HG03521 (cell line): Measurements from ENCODE around the gene MIPOL1.
A peak's percentile ranks its signal among the peaks of the same experiment; 100 is the strongest.
"Not testable (repeated sequence)": the region's sequence is repeated elsewhere in the genome, so short reads cannot be mapped to it uniquely, and the experiment has no call there.

ENCODE experiments used
- ATAC-seq: cut with Tn5 transposase; IDR thresholded peaks from one replicate; pipeline ENCODE4 v1.9.1; 2021; ENCODE audit warnings: mild to moderate bottlenecking, moderate library complexity; ENCODE audit not compliant: unreplicated experiment

The MIPOL1 gene

DNA sequence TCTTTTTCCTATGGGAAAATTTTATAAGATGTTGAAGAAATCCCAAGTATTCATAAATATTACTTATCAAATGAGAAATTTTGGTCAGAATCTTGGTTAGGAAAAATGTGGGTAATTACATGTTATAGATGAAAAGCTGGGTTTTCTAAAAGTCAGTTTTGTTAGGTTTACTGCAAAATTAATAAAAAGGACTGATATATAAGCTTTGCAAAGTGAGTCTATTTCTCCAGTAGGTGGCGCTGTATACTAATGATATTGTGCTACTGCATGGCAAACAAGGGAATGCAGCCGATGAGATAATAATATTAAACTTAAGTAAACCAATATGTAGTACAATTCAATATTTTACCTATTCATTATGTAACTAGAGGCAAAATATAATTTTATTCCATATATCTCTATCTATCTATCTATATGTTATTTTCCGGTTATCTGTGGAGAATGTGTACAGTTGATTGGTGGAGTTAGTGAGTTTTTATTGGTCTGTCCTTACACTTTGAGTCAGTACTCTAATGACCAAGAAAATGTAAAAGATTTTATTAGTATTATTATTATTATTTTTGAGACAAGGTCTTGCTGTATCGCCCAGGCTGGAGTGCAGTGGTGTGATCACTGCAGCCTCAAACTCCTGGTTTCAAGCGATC lies 32.9 kb downstream of the MIPOL1 start:
- peak; percentile 51 for ATAC-seq

DNA sequence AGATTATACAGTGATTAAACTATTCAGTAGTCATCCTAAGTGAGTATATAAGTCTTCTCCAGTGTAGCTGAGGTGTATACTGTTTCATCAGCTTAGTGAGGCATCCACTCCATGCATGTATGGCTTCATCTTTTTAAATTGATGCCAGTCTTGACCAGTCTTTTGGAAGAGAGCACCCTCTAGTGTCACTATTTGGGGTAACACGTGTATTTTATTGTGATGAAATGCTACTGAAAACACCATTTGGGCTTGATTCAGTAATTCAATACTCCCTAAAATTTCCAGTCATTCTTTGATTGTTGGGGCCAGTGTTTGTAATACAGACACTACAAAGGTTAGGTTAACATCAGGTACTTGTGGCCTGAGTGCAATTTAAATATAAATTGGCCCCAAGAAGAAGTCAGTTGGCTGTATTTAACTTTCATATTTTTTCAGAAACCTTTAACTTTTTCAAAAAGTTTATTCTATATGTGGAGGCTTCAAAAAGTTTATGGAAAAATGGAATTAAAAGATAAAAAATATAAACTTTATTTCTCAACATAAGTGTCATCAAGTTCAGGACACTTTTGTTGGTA lies 35.3 kb downstream of the MIPOL1 start:
- no peak for ATAC-seq

DNA sequence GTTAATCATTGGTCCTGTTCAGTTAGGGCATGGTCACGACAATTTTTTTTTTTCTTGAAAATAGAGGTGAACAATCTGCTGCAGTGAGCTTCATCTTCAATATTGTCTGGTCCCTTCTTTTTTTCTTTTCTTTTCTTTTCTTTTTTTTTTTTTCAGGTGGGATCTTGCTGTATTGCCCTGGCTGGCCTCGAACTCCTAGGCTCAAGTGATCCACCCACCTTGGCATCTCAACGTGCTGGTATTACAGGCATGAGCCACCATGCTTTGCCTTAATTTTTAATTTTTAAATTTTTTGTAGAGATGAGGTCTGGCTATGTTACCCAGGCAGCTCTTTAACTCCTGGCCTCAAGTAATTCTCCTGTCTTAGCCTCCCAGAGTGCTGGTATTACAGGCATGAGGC lies 36.5 kb downstream of the MIPOL1 start:
- ATAC-seq, result no peak

DNA sequence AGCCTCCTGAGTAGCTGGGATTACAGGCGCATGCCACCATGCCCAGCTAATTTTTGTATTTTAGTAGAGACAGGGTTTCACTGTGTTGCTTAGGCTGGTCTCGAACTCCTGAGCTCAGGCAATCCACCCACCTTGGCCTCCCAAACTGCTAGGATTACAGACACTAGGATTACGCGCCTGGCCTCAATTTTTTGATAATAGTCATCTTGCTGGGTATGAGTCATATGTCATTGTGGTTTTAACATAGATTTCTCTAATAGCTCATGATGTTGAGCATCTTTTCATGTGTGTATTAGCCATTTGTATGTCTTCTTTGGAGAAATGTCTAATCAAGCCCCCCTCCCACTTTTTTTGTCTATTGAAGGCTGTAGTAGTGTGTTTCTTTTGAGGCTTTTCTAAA lies 38.3 kb downstream of the MIPOL1 start:
- ATAC-seq, result not testable (repeated sequence)

DNA sequence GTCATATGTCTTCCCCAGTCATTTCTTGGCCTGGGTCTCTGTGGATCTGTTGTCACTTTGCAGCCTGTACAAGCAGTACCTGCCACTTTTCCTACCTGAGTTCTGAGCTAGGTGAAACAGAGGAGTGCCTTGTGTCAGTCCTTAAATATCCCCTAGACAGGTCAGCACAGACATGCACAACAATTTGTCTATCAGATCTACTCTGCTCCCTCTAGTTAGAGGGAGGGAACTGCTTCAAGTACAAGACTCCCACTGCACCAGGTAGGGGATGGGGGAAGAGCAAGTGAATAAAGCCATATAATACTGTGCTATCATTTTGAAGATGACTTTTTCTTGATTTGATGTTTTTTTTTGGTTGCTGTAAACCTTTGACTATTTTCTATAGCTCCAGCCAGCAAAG lies 39.4 kb downstream of the MIPOL1 start:
- ATAC-seq, result no peak

DNA sequence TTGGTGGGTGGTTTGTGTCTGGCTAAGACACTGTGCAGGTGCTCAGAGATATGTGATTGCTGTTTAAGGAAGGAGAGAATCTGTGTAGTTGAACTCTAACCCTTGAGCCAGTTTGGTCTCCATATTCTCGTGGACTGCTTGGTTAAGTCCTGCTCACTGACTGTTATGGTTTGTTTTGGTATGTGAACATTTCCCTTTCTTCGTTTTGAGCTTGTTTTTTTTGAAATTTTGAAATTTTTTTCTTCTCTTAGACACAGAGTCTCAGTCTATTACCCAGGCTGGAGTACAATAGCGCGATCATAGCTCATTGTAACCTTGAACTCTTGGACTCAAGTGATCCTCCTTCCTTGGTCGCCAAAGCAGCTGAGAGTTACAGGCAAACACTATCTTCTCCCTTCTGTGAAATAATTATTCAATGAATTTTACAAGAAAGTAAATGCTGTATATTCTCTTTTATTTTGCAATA lies 40.0 kb downstream of the MIPOL1 start:
- ATAC-seq, result no peak

DNA sequence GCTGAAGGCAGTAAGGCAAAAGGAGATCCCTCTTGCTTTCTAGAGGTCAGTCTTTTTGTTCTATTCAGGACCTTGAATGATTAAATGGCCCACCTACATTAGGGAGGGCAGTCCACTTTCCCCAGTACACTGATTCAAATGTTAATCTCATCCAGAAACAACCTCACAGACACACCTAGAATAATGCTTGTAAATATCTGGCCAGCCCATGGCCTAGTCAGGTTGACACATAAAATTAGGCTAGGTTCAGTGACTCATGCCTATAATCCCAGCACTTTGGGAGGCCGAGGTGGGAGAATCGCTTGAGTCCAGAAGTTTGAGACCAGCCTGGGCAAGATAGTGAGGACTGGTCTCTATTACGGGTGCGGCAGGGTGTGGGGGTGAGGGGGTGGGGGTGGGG lies 43.5 kb downstream of the MIPOL1 start:
- no peak for ATAC-seq

DNA sequence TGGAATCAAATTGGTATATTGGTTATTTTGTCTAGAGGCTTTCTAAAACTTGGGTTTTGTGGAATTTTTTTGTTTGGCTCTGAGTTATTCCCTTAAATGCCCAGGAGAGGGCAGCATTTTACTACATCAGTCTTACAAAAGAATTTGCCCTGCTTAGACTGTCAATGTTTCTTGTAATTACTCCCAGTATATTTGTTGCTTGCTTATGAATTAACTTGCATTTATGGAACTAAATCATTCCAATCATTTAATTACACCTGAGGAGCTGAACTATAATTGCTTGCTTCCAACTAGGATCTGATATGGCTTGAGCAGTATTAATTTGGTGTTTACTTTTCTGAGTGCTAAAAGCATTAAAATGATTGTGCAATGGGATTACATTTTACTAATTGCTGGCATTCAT lies 48.7 kb downstream of the MIPOL1 start:
- no peak for ATAC-seq

DNA sequence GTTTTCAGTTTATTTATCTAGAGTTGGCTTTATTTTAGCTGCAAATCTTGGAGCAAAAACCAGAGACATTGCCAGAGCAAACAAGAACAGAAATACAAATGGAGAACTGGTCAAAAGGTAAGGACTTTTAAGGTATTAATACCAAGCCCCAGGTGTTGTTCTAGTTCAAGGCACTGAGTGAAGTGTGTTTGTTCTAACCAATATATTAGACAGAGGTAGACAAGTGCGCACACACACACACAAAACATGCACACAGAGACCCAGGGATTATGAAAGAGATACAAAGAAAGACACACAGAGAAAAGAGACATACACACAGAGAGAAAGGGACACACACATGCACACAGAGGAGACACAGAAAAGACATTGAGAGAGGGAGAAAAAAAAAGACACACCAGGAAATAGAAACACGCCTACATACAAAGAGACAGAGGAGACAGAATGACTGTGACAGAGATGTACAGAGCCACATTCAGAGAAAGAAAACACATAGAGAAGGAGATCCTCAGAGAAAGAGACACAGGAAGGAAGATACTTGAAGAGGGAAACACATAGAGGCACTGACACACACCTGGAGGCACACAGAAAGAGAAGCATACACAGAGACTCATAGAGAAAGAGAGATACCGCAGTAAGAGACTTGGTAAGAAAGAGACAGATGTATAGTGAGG lies 50.2 kb downstream of the MIPOL1 start:
- no peak for ATAC-seq

DNA sequence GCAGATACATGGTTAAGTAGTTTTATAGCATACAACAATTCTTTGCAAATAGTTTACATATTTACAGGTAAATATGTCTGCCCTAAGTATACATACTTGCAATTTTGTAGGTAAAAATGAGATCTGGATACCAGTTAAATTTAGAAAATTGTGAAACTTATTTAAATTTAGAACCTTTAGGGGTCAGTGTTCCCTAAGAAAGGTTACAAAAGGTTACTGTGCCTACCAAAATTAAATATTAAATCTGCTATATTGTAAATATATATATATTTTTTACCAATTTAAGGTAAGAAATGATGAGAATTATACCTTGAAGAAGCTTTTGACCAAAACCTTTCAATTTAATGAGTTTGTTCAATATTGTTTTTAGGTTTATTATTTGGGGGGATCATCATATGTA lies 54.0 kb downstream of the MIPOL1 start:
- ATAC-seq, result no peak

DNA sequence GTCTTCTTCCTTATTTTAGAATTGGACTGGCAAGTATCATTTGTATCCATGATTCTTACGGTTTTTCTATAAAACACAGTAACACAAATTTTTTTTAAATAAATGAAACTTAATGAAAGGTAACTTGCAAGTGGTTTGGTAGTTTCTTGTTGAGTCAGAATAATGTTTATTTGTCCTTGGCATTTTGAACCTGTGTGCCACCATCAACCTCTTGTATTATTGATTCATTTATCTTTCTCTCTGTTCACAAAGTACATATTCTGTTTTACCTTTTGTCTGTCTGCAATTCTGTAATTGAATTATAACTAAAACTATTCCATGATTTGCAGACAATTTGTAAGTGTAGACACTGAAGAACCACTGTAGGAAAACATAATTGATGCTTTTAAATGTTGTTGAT lies 54.7 kb downstream of the MIPOL1 start:
- no peak for ATAC-seq

DNA sequence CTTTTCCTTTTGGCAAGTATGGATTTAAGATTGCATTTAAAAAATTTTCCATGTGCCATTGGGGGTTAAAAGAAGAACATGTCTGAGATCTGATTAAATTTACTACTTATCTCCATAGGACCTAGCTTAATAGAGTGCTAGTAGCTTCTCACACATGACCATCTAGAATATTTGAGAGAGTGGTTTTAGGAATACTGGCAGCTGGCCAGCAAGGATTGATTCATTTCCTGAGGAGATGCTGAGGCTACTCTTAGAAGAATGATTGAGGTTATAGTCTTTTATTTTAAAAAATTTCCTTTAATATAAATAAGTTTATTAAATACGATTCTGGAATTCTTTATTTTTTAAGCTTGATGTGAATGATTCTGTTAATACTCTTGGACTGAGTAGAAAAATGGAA lies 56.2 kb downstream of the MIPOL1 start:
- ATAC-seq, result no peak

DNA sequence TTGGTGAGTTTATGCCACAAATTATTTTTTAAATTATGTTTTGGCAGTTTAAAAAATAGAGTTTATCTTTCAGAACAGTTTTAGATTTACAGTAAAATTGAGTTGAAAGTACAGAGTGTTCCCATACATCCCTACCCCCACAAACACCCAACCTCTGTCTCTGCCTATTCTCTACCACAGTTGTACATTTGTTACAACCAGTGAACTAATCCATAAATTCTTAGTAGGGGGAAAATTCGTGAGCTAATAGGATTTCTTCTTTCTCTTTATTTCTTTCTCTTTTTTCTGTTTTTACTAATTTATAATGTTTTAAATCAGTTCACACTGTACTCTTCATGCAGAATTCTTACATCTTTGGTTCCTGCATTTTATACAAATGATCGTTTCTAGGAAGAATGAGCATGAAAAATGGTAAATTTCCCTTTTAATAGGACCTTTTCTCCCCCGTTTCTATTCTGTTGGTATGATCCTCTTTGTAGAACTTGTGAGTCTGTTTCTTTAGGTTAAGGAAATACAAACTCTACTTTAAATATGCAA lies 56.7 kb downstream of the MIPOL1 start:
- ATAC-seq, result no peak

DNA sequence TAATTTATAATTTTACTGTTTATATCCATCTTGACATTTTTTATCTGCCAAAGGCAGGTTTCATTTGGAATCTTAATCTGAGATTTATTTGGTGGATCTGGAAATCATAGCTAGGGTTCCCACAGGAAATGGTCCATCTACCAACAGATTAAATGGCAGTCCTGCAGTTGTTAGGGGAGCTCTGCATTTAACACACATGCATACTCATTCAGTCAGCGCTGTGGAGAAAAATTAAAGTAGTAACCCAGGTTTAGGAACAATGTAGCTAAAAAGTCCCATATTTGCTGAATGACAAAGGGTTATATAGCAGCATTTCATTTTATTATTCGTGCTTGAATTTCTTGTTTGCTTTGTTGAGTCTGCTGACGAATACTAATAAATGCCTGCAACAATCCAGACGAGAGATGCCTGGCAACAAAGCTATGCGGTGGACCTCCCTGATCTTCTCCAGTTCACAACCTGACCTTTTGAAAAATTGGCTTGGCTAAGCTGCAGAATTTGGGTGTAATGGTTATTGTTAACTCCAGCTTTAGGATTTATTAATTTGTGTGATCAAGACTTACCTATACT lies 59.8 kb downstream of the MIPOL1 start:
- ATAC-seq, result no peak

DNA sequence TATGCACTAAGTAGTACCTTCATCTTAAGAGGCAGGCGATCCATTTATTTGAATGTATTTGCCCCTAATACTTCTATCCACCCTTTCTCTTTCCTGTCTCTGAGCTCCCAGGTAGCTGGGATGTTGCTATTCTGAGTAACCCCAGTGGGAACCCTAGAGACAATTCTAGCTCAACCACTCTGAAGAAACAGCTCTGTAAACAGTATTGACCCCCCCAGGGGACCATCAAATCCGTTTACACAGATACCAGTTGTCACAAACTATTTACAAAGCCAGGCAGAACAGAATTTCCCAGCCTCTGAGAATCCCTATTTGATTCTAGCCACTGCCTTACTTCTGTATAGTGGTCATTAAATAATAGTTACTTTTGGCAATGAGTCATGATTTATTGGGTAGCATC lies 64.9 kb downstream of the MIPOL1 start:
- ATAC-seq, result no peak

DNA sequence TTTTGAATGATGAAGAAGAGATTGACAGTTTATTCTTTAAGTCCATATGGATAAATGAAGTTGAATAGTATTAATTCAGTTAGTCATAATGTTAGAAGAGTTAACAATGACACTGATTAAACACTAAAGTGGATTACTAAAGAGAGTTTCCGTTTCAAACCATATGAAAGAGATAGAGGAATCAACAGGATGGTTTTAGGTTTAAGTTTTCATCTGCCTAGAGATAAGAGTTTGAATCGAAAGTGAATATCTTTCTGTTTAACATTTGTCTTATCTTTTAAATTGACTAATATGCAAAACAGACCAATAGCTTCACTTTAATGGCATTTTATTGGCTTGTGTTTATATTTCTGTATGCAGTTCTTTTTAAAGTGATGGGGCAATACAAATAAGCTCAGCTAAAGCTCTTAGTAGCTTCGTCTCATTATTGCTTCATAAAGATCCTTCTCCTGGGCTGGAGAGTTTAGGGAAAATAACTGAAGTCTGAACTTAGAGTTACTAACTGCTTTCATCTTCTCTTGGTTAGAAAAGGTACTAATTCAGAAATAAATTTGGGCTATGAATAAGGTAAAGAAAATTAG lies 66.0 kb downstream of the MIPOL1 start:
- no peak for ATAC-seq

DNA sequence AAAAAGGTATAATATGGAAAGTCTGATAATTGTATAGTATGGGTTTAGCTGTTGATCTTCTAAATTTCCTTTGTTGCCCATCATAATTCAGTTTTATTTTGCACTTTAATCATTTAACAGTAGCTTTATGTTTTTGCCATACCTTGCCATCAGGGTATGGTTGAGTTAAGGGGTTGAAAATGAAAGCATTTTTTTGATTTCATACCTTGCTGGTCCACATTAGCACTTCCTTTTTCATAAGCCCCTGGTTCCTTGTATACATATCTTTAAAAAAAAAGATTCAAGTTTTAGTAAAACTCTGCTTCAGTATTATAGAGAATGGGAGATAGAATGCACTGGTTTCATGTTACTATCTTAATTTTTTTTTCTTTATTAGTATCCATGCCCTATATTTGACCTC lies 71.1 kb downstream of the MIPOL1 start:
- no peak for ATAC-seq

DNA sequence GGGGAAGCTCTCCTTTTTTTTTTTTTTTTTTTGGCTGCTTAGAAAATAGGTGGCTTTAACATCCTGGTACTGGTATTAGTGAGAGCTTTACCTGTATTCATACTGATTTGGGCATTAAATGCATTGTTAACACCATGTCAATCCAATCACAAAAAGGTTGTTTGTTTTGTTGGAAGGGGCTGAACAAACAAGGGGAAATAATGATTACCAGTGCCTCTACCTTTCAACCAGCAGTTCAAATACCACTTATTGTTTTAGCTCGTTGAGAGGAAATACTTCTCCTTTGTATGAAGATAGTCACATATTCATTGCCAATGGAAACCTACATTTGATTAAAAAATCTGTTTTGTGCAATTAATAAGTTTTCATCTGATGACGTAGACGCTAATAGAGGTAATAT lies 72.9 kb downstream of the MIPOL1 start:
- no peak for ATAC-seq

DNA sequence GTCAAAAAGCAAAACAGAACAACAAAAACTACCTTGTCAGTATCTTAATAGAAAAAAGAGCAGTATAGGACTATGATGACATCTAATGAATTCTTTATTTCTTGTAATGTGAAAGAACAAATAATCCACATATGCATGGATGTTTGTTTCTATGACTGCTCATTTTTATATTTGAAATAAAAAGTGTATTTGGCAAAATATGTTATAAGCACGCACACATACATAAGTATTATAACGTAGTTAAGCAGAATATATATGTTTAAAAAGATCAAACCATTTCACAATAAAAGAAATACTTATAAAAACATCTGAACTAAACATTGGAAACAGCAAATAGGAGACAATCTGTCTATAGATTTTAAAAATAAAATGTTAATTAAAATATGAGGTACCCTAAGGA lies 74.8 kb downstream of the MIPOL1 start:
- no peak for ATAC-seq

DNA sequence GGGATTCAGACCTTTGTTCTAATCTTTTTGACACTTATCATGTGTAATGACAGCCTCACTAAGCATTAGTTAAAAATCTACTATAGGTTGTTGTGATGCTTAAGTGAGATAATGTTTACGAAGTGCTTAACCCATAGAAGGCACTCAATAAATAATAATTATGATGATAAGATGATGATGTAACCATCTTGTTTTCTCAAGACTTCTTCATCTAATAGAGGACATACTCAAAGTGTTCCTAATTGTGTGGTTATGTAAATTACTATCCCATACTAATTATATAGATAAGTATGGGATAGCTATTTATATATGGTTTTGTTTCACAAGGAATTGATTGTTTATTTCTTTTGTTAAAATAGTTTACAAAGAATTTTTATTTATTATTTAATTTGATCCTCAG lies 76.9 kb downstream of the MIPOL1 start:
- ATAC-seq, result no peak

DNA sequence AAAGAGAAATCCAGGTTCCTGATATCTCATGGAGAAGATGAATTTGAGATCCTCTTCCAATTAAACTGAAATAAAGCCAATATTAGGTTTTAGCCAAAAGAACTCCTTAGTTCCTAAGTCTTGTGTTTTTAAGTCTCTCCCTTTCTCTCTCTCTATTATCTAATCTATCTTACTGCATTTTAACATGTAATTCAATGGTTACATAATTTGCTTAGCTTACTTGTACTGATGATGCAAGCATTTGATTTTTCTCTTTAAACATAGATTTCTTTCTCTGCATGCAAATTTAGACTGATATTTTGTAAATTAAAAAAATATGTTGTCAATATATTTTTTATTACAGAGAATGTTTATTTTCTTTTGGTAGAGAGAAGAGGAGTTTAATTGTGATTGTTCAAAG lies 78.2 kb downstream of the MIPOL1 start:
- no peak for ATAC-seq
